Activated CD4-positive, alpha-beta T cell treated with anti-CD3 and anti-CD28 coated beads for 36 hours (primary cell): ENCODE measurements around the gene DCDC1. TPM values are rescaled to one million over a fixed set of nuclear protein-coding genes. Genes with fewer than 3 reads are reported as not detected.
"Not testable (repeated sequence)": the region's sequence is repeated elsewhere in the genome, so short reads cannot be mapped to it uniquely, and the experiment has no call there.

Experiments used
- ATAC-seq: fragments of 200-7000 bp; cut with Tn5 transposase; one replicate; pipeline ENCODE4 v1.10.0; 2021; ENCODE audit warnings: mild to moderate bottlenecking, moderate library complexity
- CTCF ChIA-PET: fragments of 350-600 bp; sonication (Branson Sonifier 250); formaldehyde crosslinking; loops from one replicate; lab custom pipeline; 2021; ENCODE audit warnings: antibody characterized with exemption; lab: Charles Lee
- POLR2A ChIA-PET: fragments of 350-600 bp; sonication (Branson Sonifier 250); formaldehyde crosslinking; loops from one replicate; lab custom pipeline; 2021; ENCODE audit warnings: antibody characterized with exemption, inconsistent platforms; lab: Charles Lee
- DNase-seq: peaks from one replicate; pipeline ENCODE4 v3.0.0-alpha.2; 2020
- H3K27ac Mint-ChIP-seq: one replicate; pipeline ENCODE4 v1.8.0; 2021; ENCODE audit warnings: mixed read lengths
- H3K27me3 Mint-ChIP-seq: one replicate; pipeline ENCODE4 v1.8.0; 2021; ENCODE audit warnings: mixed read lengths
- H3K36me3 Mint-ChIP-seq: one replicate; pipeline ENCODE4 v1.8.0; 2021; ENCODE audit warnings: low read depth, mixed read lengths
- H3K4me1 Mint-ChIP-seq: one replicate; pipeline ENCODE4 v1.8.0; 2021; ENCODE audit warnings: mixed read lengths
- H3K4me3 Mint-ChIP-seq: one replicate; pipeline ENCODE4 v1.8.0; 2021; ENCODE audit warnings: mild to moderate bottlenecking, moderate library complexity, mixed read lengths
- H3K9me3 Mint-ChIP-seq: one replicate; pipeline ENCODE4 v1.8.0; 2021; ENCODE audit warnings: low read depth, mixed read lengths
- intact Hi-C, 2 experiments: fragments of 100-400 bp; cut with DNase I in 1 of 2; cut with micrococcal nuclease in 1 of 2; formaldehyde crosslinking; loops; one replicate each; pipeline versions ENCODE4 v1.14.2 to v1.15.1; 2022 to 2024; cut with DNase I, micrococcal nuclease
- total RNA-seq, 2 experiments: library from RNA; stranded (reverse); gene quantifications; one replicate each; pipeline ENCODE4 v1.2.3, GENCODE V29; 2021

DCDC1 gene
- total RNA-seq, 2 experiments from 2014 or later = 0.23 to 0.32 TPM

DNA sequence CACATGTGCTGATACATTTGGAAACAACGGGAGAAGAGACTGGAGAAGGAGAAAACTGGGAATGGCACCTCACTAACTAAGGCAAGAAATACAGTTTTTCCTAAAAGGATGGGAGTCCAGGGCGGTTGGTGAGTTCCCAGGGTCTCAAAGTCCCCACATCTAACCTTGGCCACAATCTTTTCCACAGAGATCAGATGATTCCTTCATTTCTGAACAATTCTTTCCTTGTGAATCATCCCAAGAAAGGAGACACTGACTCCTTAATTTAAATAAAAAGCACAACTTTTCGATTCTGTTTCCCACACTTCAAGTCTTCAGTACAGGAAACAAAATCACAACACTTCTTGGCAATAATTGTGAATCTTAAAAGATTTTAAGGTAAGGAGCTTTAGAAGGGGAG lies 384.7 kb downstream of the DCDC1 start:
- POLR2A ChIA-PET = no interaction called here
- H3K9me3 Mint-ChIP-seq = peaks cover 3% of the 10 kb centered on the region
- H3K27ac Mint-ChIP-seq = no peak overlapping the region
- no peaks in the 10 kb centered on the region for H3K27me3 Mint-ChIP-seq
- no peaks in the 10 kb centered on the region for H3K4me1 Mint-ChIP-seq
- H3K4me3 Mint-ChIP-seq = no peak overlapping the region
- no peaks in the 10 kb centered on the region for H3K36me3 Mint-ChIP-seq
- ATAC-seq (no peak), DNase-seq (no peak)
- intact Hi-C loops = no loop called here
- CTCF ChIA-PET = no interaction called here

DNA sequence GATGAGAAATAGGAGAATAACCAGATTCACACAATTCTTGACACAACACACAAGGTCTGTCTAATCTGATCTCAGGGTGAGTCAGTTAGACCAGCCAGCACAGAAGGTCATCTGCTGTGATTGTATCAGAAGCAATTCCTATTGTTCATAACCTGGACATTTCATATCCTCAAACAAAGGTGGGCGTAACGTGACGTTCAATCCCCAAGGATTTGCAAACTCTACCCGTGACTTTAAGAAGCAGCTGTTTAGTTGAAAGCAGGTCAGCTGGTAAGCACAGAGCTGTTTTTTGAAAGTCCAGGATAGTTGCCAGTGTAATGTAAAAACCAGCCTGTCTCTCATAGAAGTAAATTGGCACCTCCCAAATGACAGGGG lies 385.1 kb downstream of the DCDC1 start:
- Mint-ChIP-seq H3K4me3 (no peak overlapping the region), H3K27ac (no peak overlapping the region), H3K4me1 (no peaks in the 10 kb centered on the region), H3K36me3 (no peaks in the 10 kb centered on the region), H3K9me3 (peaks cover 3% of the 10 kb centered on the region), H3K27me3 (no peaks in the 10 kb centered on the region)
- ATAC-seq = no peak
- POLR2A ChIA-PET = no interaction called here
- intact Hi-C loops = no loop called here
- DNase-seq = no peak
- CTCF ChIA-PET = no interaction called here

DNA sequence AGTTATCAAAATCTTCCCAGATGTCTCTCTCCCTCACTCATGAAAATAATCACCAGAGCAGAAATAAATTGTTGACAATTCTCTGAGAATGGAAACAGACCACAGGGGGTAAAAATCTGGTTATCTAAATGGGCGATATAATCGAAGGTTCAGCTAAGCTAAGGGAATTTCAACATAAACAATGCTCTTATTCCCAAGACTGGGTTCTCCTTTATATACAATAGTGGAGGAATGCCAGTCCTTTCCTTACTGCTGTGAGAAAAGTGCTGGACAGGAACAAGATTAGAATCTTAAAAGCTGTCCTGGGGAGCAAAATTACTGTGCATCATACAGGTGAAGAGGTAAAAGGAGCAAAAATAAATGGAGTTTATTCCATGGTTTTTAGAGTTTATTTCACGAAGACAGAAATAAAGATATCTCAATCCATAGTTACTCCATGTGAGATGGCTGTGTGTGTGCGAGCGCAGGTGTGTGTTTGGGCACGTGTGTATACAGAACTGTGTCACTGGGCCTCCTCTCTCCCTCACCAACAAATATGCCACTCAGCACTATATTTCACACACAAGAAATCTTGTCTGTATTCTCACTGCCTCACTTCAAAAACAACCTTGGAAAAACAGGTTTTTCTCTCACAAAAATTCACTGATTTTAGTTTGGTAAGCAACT lies 385.6 kb downstream of the DCDC1 start:
- Mint-ChIP-seq H3K36me3 (no peaks in the 10 kb centered on the region), H3K27ac (no peak overlapping the region), H3K4me3 (no peak overlapping the region), H3K4me1 (no peaks in the 10 kb centered on the region), H3K27me3 (no peaks in the 10 kb centered on the region), H3K9me3 (peaks cover 3% of the 10 kb centered on the region)
- ATAC-seq = no peak
- intact Hi-C loops = no loop called here
- CTCF ChIA-PET = no interaction called here
- DNase-seq = no peak
- POLR2A ChIA-PET = no interaction called here

DNA sequence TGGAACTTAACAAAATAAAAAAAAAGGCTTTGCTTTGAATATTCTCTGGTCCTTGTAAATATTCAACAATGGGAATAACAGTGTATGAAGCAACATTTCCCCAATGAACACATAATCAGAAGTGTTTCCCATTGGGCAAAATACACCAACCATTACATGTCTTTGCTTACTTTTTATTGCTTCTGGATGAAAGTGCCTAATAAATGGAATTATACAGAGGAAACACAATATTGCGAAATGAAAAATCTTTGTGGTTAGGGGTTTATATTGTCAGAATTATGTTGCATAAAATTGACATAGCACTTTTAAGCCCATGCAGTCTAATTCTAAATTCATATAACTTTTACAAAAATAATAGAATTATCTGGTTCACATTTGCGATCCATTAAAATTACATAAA lies 386.4 kb downstream of the DCDC1 start:
- intact Hi-C loops = no loop called here
- Mint-ChIP-seq H3K4me1 (no peaks in the 10 kb centered on the region), H3K27ac (no peak overlapping the region), H3K9me3 (peaks cover 3% of the 10 kb centered on the region), H3K27me3 (no peaks in the 10 kb centered on the region), H3K36me3 (no peaks in the 10 kb centered on the region), H3K4me3 (no peak overlapping the region)
- ATAC-seq (no peak), DNase-seq (no peak)
- ChIA-PET CTCF (no interaction called here), POLR2A (no interaction called here)

DNA sequence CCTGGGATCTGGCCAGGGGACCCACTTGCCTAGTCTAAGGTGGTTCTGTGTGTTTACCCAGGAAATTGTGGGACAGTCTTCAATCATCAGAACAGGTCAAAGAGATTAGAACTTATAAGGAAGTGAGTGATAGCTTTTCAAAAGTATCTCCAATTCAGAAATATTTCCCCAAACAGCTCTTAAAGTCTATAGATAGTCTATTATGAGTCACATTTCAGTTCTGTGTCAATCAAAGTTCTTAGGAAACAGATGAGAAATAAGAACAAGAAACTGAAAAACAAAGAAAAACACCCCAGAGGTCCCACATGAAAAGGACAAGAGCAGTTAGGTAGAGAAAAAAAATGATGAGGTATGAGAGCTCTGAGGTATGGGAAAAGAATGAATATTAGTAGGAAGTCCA lies 402.0 kb downstream of the DCDC1 start:
- H3K27ac Mint-ChIP-seq = no peak overlapping the region
- intact Hi-C loops = no loop called here
- CTCF ChIA-PET = no interaction called here

DNA sequence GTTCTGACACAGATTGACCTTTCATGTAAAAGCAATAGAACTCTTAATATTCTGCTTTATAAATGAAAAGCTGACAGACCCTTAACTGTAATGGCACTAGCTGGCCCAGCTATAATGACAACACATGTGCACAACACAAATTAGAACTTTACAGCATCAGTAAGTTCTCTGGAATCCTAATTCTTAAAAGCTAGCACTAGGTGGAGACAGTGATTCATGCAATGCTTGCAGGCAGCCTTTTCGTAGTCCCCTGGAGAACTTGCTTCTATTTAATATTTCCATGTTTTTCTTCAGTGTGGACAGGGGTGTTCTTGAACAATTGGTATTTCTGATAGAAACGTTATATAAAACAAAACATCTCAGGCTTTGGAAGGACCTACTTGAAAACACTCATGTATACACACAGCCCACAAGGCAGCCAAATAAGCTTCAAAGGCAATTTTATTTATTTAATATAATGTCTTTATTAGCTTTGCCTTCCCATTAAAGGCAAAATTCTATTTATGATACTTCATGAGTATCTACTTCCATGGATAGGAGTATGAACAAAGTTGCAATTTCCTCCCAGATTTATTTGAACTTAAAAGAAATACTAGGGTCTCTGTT lies 409.0 kb downstream of the DCDC1 start:
- ATAC-seq (no peak), DNase-seq (no peak)
- no peaks in the 10 kb centered on the region for H3K27me3 Mint-ChIP-seq
- H3K9me3 Mint-ChIP-seq = no peaks in the 10 kb centered on the region
- POLR2A ChIA-PET = no interaction called here
- H3K36me3 Mint-ChIP-seq = no peaks in the 10 kb centered on the region
- intact Hi-C loops = no loop called here
- CTCF ChIA-PET = interaction anchor here (0.6 kb wide), 1 partner anchor 980 kb away, joined by 3 read pairs; no protein-coding TSS in a partner anchor
- no peak overlapping the region for H3K4me3 Mint-ChIP-seq
- no peak overlapping the region for H3K27ac Mint-ChIP-seq
- H3K4me1 Mint-ChIP-seq = no peaks in the 10 kb centered on the region

More for the DNA sequence above, 402.0 kb downstream of the DCDC1 start:
- ATAC-seq (no peak), DNase-seq (no peak)
- H3K4me1 Mint-ChIP-seq = no peaks in the 10 kb centered on the region
- H3K9me3 Mint-ChIP-seq = peaks cover 11% of the 10 kb centered on the region
- POLR2A ChIA-PET = no interaction called here
- H3K4me3 Mint-ChIP-seq = no peak overlapping the region
- no peaks in the 10 kb centered on the region for H3K36me3 Mint-ChIP-seq
- H3K27me3 Mint-ChIP-seq = no peaks in the 10 kb centered on the region

DNA sequence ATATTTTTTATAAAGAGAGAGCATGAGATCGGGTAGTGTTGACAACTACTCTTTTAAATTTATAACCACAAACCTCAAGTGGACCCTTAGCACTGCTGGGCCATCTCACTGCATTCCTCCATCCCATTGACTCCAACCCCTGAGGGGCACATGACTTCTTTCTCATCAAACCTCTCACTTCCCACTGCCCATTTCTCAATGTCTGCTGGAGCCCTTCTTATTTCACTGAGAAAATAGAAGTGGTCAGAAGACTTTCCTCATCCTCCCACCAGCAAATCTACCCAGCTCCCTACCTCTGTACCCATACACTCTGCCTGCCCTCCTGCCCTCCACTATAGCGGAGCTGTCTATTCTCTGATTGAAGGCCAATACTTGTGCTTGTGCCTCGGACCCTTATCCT lies 412.8 kb downstream of the DCDC1 start:
- ATAC-seq (no peak), DNase-seq (no peak)
- Mint-ChIP-seq H3K27ac (no peak overlapping the region), H3K4me1 (no peaks in the 10 kb centered on the region), H3K9me3 (no peaks in the 10 kb centered on the region), H3K27me3 (no peaks in the 10 kb centered on the region), H3K4me3 (no peak overlapping the region), H3K36me3 (no peaks in the 10 kb centered on the region)
- CTCF ChIA-PET = no interaction called here
- intact Hi-C loops = no loop called here
- POLR2A ChIA-PET = no interaction called here

DNA sequence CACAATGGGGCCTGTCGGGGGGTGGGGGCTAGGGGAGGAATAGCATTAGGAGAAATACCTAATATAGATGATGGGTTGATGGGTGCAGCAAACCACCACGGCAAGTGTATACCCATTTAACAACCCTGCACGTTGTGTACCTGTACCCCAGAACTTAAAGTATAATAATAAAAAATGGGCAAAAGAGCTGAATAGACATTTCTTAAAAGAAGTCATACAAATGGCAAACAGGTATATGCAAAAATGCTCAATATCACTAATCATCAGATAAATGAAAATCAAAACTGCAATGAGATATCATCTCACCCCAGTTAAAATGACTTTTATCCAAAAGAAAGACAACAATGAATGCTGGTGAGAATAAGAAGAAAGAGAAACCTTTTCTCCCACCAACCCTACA lies 419.7 kb downstream of the DCDC1 start:
- H3K36me3 Mint-ChIP-seq = no peaks in the 10 kb centered on the region
- no peak overlapping the region for H3K4me3 Mint-ChIP-seq
- H3K9me3 Mint-ChIP-seq = peaks cover 2% of the 10 kb centered on the region
- no peak overlapping the region for H3K27ac Mint-ChIP-seq
- H3K27me3 Mint-ChIP-seq = no peaks in the 10 kb centered on the region
- intact Hi-C loops = no loop called here
- no peak for DNase-seq
- ATAC-seq = no peak
- ChIA-PET CTCF (no interaction called here), POLR2A (no interaction called here)
- H3K4me1 Mint-ChIP-seq = no peaks in the 10 kb centered on the region

DNA sequence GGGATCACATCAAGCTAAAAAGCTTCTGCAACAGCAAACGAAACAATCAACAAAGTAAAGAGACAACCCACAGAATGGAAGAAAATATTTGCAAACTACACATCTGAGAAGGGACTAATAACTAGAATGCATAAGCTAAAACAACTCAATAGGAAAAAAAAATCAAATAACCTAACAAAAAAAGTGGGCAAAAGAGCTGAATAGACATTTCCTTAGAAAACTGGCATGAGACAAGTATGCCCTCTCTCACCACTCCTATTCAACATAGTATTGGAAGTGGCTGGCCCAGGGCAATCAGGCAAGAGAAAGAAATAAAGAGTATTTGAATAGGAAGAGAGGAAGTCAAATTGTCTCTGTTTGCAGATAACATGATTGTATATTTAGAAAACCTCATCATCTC lies 421.8 kb downstream of the DCDC1 start:
- DNase-seq, CTCF ChIA-PET, H3K4me1 Mint-ChIP-seq, H3K27me3 Mint-ChIP-seq, H3K9me3 Mint-ChIP-seq, POLR2A ChIA-PET, H3K27ac Mint-ChIP-seq, H3K36me3 Mint-ChIP-seq, H3K4me3 Mint-ChIP-seq, intact Hi-C loops, ATAC-seq: not testable (repeated sequence)

DNA sequence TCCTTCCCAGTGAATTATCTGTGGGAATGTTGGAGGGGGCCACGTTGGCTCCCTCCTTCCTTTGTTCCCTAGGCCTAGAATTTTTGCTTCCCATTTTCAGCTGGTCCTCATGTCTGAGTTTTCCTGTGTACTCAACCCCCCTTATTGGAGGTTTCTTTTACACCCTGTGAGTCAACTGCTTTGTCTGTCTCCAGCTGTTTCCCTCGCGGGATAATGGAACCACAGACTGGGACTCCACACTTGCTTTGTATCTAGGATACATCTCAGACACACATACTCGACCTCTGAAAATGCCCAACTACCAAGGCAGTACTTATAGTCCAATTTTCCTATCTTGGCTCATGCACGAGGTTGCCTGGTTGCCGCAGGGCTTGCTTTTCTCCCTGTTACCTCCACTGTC lies 430.7 kb downstream of the DCDC1 start:
- H3K27ac Mint-ChIP-seq = no peak overlapping the region
- peaks cover 13% of the 10 kb centered on the region for H3K9me3 Mint-ChIP-seq
- DNase-seq (no peak), ATAC-seq (no peak)
- intact Hi-C loops = no loop called here
- ChIA-PET POLR2A (no interaction called here), CTCF (no interaction called here)
- H3K4me3 Mint-ChIP-seq = no peak overlapping the region
- H3K4me1 Mint-ChIP-seq = no peaks in the 10 kb centered on the region
- H3K36me3 Mint-ChIP-seq = no peaks in the 10 kb centered on the region
- H3K27me3 Mint-ChIP-seq = no peaks in the 10 kb centered on the region

DNA sequence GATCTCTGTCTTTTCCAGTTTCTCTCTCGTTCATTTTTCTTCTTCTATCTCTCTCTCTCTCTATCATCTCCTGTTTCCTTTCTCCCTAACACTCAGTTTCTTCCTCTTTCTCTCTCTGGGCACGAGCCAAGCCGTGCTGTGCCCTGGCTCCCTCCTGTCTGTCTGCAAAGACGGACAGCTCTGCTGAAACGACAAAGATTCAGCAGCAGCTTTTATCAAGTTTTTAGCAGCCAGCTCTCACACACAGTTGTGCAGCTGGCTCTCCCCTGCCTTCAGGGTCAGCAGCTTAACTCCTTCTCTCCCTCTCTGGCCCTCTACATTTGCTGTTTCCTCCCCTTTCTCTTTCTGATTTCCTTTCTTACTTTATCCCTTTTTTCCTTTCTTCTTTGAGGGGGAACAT lies 431.4 kb downstream of the DCDC1 start:
- Mint-ChIP-seq H3K4me3 (no peak overlapping the region), H3K9me3 (peaks cover 13% of the 10 kb centered on the region), H3K36me3 (no peaks in the 10 kb centered on the region), H3K4me1 (no peaks in the 10 kb centered on the region), H3K27ac (no peak overlapping the region), H3K27me3 (no peaks in the 10 kb centered on the region)
- CTCF ChIA-PET = no interaction called here
- POLR2A ChIA-PET = no interaction called here
- DNase-seq = no peak
- ATAC-seq = no peak
- intact Hi-C loops = no loop called here

DNA sequence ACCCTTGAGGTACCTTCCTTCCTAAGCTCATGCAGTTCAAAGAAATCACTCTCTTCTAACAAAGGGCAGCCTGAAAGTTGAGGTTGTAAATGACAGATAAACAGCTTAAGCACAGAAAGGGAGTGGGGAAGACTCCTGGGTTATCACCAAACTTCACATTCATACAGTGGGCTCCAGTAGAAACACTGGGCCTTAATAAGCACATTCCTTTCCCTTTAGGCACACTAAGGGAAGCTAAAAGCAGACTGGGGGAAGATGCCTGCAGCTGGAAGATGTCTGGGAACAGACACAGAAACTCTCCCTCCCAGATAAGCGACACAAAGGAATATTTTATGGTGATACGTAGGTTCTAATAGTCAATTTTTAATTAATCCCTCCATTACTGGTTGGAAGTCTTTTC lies 433.0 kb downstream of the DCDC1 start:
- ChIA-PET POLR2A (no interaction called here), CTCF (no interaction called here)
- Mint-ChIP-seq H3K27me3 (no peaks in the 10 kb centered on the region), H3K4me1 (no peaks in the 10 kb centered on the region), H3K4me3 (no peak overlapping the region), H3K9me3 (peaks cover 13% of the 10 kb centered on the region), H3K36me3 (no peaks in the 10 kb centered on the region), H3K27ac (no peak overlapping the region)
- ATAC-seq (no peak), DNase-seq (no peak)
- intact Hi-C loops = no loop called here
